Stimulated activated CD4-positive, alpha-beta T cell treated with anti-CD3 and anti-CD28 coated beads, Interleukin-1b, Interleukin-23, amount 100 ng/mL, for 24 hours (primary cell): ENCODE results near the gene TRIM10.
A peak's percentile ranks its signal among the peaks of the same experiment; 100 is the strongest.
"Not testable (repeated sequence)": the region's sequence is repeated elsewhere in the genome, so short reads cannot be mapped to it uniquely, and the experiment has no call there.

Experiments
- DNase-seq, 4 experiments: peaks; one replicate each; pipeline ENCODE4 v3.0.0-alpha.2; 2020; ENCODE audit warnings: low read depth in 4 of 4, low spot score in 1 of 4

TRIM10 gene

DNA sequence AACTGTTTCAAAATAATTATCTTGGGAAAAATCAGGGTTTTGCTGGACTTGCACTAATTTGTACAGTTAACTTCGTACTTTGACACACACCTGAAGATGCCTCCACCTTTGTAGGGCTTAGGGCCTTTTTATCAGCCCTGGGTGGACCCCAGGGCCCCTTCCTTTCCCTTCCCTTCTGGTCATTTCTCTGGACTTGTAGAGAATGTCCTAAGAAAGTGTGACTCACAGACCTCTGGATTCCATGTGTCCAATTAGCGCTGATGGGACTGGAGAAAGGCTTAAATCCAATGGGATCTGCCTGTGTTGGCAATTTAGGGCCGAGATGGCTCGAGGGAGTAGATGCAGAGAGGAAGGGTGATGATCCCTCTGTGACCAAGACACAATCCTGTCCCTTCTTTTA is 11.7 kb upstream of the TRIM10 start:
- no peak for DNase-seq

DNA sequence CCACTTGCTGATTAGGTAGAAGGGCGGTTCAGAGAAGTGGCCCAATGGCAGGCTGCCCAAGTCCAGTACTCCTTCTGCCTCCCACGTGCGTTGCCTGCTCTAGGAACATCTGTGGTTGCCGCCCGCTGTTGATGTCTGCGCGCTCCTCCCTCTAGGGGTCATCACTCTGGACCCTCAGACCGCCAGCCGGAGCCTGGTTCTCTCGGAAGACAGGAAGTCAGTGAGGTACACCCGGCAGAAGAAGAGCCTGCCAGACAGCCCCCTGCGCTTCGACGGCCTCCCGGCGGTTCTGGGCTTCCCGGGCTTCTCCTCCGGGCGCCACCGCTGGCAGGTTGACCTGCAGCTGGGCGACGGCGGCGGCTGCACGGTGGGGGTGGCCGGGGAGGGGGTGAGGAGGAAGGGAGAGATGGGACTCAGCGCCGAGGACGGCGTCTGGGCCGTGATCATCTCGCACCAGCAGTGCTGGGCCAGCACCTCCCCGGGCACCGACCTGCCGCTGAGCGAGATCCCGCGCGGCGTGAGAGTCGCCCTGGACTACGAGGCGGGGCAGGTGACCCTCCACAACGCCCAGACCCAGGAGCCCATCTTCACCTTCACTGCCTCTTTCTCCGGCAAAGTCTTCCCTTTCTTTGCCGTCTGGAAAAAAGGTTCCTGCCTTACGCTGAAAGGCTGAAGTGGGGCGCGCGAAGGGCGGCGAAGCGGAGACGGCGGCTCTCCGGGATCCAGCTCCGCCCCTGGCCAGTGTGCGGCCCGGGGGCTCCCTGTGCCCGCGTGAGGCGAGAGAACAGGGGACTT is 10.9 kb upstream of the TRIM10 start:
- no peak for DNase-seq

DNA sequence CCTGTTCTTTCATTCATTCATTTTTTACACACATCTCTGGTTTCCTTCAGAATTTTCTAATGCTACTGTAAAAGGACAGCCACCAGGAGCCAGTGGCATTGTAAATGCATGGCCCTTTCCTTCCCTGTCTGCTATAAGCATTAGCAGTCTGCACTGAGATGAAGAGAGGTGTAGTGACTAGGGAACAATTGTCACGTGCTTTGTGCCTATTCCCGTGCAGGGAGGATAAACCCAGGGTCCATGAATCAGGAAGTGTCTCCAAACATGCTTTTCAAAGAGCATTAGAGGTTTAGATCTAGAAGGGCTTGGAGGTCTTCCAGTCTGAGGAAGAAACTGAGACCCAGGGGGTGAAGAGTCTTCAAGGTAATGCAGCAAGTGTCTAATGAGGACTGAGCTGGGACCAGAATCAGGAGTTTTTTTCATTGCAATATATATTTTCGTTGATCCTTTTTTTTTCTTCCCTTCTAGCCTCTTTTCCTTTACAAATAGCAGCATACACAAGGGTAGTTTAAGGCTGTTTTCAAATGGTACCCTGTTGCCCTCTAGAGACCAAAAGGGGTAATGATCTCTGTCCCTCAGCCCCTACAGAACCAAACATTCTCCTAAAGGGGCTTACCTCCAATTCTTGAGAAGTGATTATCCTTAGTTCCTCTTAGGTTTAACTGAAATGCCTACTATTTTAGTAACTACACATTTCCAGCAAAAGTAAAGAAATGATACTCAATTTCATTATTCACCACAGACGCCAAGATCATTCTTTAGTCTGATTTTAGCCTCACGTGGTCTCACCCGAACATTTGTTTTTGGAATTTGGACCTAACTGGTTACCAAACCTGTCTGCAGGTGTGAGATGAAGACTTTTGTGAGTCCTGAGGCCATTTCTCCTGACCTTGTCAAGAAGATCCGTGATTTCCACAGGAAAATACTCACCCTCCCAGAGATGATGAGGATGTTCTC is 8.9 kb upstream of the TRIM10 start:
- DNase-seq = no peak

DNA sequence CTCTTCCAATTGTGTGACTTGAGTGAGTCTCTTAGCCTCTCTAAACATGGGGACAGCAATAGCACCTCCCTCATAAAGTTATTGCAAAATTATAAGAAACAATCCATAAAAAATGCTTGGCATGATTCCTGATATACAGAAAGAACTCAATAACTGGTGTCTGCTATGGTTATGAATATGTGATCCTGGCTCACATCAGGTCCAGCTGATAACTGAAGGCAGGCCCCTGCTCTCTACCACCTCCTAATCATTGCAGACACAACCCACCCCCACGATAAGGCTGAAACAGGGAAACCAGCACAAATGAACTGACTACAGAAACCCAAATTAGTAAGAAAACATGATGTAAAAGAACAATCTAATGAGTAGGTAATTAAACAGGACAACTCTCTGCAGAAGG is 7.7 kb upstream of the TRIM10 start:
- DNase-seq = no peak

DNA sequence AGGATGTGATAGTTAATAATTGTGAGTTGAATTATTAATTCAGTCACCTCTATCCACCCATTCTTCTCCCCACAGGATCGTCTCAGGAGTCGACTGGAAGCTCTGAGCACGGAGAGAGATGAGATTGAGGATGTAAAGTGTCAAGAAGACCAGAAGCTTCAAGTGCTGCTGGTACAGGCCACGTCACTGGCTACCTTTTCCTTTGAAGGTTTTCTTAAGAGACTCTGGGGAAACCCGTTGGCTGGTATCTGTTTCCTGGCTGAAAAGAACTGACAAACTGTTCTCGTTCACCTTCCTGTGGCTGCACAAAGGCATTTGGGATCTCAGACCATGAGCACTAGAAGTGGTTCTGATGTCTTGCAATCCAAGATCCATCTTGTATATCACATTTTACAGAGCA is 6.1 kb upstream of the TRIM10 start:
- no peak for DNase-seq

DNA sequence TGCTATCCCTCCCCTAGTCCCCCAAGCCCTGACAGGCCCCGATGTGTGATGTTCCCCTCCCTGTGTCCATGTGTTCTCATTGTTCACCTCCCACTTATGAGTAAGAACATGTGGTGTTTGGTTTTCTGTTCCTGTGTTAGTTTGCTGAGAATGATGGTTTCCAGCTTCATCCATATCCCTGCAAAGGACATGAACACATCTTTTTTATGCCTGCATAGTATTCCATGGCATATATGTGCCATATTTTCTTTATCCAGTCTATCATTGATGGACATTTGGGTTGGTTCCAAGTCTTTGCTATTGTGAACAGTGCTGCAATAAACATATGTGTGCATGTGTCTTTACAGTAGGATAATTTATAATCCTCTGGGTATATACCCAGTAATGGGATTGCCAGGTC is 4.2 kb upstream of the TRIM10 start:
- DNase-seq = not testable (repeated sequence)

DNA sequence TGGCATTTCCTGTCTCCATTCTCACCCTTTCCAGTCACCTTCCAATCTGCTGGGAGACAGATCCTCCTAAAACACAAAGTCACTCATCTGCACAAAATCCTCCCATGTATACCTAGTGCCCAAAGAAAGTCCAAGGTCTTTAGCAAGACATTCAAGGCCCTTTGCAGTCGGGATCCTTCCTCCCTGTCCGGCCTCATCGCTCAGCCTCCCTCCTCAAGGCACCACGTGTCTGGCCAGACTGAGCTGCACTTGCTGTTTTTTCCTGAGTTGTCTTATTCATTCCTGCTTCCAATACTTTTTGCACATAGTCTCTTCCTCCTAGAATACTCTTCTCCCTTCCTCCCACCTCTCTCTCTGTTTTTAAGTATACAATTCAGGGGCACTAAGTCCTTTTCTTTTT is 3.7 kb upstream of the TRIM10 start:
- no peak for DNase-seq

DNA sequence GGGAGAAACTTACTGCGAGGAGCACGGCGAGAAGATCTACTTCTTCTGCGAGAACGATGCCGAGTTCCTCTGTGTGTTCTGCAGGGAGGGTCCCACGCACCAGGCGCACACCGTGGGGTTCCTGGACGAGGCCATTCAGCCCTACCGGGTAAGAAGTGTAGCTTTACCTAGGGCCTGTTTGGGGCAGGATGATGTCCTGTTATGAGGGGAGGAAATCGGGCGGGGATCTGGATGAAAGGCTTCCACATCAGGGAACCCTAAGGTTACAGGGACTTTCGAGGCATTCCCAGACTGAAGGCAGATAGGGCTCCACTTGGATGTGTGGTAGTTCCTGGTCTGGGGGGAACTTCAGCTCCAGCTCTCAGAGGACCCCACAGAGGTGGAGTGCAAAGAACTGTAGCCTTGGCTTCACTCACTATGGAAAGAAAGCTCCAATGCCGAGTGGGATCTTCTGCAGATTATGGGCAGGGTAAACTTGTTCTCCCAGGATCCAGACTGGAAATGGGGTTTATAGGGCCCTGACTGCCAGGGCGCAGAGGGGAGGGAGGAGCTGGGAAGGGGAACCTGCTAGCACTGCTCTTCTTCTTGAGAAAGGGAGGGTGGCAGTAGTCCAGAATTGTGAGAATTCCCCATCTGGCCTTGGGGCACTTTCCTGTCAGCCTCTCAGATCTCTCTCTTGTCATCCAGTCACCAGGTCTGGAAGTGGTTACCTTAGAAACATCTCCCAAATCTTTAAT is 3.1 kb upstream of the TRIM10 start:
- DNase-seq = no peak

DNA sequence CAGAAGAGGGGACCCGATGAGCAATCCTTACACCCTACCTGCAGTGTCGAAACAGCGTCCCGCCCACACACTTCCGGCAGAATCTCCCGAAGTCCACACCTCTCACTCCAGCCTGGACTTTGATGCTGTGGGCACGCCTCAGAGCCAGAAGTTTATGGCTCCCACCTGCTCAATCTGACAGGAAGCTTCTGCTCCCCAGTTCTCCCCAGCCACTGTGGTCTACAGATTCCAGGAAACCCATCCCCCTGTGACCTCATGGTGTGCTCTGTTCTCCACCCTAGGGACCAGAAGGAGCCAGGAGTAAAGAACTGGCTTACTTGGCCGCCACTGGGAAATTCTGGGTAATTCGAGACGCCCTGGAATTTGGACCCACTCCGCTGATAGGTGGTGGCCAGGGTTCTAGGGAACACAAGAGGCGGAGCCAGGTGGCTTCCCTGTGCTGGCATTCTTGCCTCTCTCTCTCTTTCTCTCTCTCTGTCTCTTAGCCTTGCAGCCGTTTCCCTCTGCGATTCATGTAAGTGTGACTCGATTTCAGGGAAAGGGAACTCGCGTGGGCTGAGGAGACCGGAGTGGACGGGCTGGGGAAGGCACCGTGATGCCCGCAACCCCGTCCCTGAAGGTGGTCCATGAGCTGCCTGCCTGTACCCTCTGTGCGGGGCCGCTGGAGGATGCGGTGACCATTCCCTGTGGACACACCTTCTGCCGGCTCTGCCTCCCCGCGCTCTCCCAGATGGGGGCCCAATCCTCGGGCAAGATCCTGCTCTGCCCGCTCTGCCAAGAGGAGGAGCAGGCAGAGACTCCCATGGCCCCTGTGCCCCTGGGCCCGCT is 2.3 kb upstream of the TRIM10 start, which contains the start of gene TRIM15:
TSS of gene TRIM15 (plus strand) at position 457 of the 828 bp plus-strand sequence. CDS start at position 596, 139 bp downstream.
- peak in 3 of 4 experiments; percentile 13 to 42 (median 27) for DNase-seq

DNA sequence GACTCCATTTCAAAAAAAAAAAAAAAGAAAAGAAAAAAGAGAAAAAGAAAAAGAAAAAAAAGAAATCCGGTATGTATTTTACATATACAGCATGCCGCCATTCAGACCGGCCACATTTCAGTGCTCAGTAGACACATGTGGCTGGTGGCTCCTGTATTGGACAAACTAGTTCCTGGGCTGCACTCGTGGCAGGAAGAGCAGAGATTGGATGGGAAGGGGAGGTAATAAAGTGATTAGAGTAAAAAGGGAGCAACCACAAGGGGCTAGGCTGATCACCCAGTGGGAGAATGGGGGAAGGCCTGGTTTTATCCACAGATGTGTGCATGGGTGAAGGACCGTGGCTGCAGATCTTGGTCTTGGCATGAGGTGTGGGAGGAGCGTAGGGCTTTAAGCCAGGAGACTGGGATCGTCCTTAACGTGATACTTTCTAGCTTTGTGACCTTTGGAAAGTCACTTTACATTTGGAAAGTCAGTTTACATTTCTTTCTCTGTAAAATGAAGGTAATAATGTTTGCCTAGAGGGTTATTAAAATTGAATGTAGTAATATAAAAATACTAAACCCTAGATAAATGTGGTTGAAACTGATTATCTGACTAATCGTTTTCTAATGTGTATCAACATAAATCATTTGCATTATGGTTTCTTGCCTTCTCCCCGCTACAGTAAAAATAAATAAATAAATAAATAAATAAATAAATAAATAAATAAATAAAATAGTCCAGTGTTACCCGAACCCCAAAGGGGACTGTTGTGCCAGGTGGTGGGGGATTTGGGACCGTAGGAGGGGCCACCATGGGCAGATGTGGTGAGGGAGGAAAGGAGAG is 1.5 kb upstream of the TRIM10 start:
- no peak for DNase-seq

DNA sequence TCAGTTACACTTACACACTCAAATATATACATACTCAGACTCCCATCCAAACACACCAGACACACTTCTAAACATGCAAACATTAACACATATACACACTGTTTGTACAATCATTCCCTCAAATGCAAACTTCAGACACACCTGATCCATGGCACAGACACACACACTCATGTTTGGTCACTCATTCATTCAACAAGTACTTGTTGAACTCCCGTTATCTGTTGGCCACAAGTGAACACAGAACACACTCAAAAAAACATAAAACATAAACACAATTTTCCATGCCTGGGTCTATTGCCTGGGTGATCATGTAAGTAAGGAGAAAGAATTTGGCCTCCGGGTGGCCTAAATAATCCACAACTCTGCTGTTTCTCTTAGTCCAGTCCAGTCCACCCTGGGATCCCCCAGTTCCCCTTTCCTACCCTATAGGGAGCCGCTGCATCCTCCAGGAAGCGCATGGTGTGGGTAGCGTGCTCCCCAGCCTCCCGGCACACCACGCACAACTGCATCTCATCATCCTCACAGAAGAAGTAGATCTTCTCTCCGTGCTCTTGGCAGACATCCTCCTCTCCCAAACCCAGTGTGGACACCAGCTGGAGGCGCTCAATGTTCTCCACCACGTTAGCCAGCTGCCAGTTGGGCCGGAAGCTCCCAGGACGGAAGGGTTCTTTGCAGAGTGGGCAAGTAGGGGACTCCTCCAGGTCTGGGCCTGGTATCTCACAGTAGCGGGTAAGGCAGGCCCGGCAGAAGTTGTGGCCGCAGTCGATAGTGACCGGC is 815 bp downstream of the TRIM10 start:
- DNase-seq = no peak

DNA sequence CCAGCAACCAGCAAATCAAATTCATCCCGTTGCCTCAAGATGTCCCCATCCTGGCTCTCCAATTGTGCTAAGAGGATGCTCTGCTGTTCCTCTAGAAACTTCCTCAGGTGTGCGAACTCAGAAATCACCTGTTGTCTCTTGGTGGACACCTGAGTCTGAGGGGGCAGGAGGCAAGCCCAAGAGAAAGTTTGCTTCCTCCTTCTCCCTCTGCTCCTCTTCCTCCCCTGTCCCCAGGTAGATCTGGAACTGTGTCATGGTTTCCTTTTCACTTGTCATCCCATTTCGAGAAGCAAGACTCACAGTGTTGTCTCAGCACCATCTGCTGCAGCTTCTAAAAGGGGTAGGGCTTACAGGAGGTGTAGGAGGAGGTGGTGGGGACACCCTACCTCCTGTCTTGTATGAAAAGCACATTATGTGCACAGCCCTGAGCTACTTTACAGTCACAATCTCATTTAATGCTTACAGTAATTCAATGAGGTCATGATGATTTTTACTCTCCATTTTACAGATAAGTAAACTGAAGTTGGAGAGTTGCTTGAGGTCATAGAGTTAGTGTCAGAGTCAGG is 2.5 kb downstream of the TRIM10 start:
- no peak for DNase-seq

DNA sequence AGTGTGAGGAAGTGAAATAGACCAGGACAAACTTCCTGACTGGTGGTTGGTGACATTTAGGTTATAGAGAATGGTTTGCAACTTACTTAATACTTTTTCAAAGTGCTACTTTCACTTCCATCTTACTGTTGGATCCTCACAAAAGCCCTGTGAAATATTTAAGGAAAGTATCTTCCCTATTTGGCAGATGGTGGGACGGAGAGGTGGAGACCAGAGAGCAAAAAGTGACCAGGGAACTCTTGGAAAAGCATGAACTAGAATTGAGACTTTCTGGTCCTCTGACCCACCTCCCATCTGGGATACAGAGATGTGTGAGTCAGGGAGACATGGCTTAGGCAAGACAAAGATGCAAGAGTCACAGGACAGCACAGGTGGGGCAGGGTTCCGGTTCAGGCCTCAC is 3.0 kb downstream of the TRIM10 start:
- DNase-seq = no peak

DNA sequence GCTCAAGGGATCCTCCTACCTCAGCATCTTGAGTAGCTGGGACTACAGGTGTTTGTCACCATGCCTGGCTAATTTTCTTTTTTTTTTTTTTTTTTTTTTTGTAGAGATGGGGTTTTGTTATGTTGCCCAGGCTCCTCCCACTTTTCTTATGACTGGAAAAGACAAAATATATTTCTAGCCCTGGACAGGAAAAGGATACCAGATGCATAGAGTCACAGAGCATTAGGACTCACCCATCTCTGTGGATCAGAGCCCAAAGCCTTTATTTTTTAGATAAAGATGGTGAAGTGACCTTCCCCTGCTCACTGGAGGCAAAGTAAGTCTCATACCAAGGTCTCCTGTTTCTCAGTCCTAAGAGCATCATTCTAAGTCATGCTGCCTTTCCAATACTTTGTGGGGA is 3.4 kb downstream of the TRIM10 start:
- no peak for DNase-seq

DNA sequence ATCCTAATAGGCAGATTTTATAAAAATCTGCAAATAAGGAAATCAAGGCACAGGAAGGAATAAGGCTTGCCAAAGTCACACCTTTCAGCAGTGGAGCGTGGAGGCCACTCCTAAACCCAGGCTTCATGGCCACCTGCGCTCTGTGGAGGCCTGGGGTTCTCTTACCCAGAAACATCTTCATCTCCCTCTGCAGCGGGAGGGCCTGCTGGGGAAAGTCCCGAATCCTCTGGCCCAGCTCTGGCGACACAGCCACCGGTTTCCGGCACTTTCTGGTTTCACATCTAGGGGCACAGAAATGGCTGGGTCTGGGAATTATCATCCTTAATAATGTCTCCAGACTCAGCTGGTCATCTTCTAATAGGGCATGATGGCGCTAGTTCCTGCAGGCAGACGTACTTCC is 4.2 kb downstream of the TRIM10 start:
- DNase-seq = no peak

DNA sequence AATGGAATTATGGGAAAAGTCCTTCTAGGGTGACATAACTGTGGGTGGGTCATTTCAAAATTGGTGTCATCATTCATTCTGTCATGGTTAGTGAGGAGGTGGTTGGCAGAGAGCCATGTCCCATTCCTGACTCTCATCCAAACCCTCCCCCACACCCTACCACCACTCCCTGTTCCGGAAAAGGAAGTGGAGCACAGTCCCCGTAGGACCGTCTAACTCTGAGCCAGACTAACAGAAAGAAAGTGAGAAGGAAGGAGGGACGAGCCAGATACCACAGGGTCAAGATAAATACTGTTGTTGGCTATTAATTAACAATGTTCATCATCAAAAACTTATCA is 4.8 kb downstream of the TRIM10 start:
- DNase-seq = no peak

DNA sequence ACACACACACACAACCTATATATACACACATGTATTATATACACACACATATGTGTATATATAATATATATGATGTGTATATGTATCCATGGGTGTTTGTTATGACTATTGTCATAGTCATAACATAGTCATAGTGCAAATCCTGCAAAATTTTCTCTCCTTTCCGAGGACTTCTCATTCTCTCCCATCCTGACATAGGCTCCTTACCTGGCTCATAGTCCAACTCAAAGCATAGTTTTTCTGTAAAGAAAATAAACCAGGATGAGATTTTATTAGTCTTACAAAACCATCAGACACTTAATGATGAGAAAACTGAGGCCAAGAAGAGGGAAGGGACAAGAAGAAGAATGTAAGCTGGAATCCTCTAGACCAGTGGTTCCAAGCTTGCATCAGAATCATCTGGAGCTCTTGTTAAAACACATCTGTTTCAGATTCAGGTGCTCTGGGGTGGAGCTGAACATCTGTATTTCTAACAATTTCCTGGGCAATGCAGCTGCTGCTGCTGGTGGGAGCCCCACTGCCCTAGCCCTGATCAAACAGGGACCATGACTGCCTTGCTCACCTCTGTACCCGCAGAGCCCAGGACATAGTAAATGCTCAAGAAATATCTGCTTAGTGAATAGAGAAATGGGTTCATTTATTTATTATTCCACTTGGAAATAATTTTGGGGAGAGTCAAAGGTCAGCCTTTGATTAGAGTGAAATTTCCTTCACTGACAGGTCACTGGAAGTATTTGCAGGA is 5.3 kb downstream of the TRIM10 start:
- DNase-seq = no peak
